ENCODE data around the gene MARK2. TPM values are rescaled to one million over a fixed set of nuclear protein-coding genes. Genes with fewer than 3 reads are reported as not detected.

The MARK2 gene
- total RNA-seq, 1 donor: 14.8 TPM

DNA sequence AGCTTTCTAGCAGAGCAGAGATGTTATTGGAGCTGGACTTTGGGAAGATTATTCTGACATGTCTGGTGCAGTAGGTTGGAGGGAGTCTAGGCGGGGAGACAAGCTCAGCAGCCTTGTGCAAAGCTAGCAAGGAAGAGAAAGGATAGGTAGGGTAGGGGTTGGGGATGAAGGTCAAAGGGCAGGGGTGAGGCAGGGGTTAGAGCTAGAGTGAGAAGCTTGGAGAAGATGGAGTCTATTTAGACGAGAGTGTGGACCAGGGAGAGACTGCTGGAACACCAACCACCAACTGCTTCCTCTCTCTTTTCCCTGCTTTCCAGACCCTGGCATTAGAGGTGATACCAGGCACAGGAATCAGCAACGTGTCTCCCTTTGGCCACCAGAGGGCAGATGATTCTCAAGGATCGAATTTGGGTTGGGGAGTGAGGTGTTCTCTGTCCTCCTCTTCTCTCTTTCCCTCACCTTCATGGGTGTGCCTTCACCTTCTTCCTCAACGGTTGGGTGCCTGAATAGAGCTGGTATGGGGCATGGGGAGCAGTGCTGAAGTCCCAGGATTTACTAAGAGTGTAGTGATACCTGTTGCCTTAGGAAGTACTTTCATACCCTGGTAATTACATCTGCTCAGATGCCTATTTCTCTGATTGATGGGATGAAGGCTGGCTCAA lies 1.8 kb upstream of the MARK2 start:
- H3K36me3 ChIP-seq (ENCODE audit: insufficient read depth, low read length): peaks cover under 1% of the 10 kb centered on the region
- H4K20me1 ChIP-seq (ENCODE audit: insufficient read depth, low read length): peaks cover 26% of the 10 kb centered on the region
- H3K4me2 ChIP-seq (ENCODE audit: insufficient read depth, low read length): no peak overlapping the region
- no peaks in the 10 kb centered on the region for H3K9me3 ChIP-seq (ENCODE audit: low read depth, low read length)
- no peak overlapping the region for H2AFZ ChIP-seq (ENCODE audit: low read length)
- peaks cover 35% of the 10 kb centered on the region for H3K79me2 ChIP-seq (ENCODE audit: insufficient read depth, low read length)
- DNase-seq (ENCODE audit: insufficient read length, low spot score, missing footprints): peak; percentile 96
- peak; percentile 91 for TF ChIP-seq CTCF (IDR thresholded peaks at IDR 0.05; ENCODE audit: extremely low read depth, low read depth, low read length)
- peaks cover 29% of the 10 kb centered on the region for H3K4me1 ChIP-seq (ENCODE audit: insufficient read depth, low read length)
- no peak overlapping the region for H3K4me3 ChIP-seq (ENCODE audit: insufficient read depth, low read length)
- H3K27ac ChIP-seq (ENCODE audit: low read depth, low read length): no peak overlapping the region
- no peaks in the 10 kb centered on the region for H3K27me3 ChIP-seq (ENCODE audit: insufficient read depth, low read length)

DNA sequence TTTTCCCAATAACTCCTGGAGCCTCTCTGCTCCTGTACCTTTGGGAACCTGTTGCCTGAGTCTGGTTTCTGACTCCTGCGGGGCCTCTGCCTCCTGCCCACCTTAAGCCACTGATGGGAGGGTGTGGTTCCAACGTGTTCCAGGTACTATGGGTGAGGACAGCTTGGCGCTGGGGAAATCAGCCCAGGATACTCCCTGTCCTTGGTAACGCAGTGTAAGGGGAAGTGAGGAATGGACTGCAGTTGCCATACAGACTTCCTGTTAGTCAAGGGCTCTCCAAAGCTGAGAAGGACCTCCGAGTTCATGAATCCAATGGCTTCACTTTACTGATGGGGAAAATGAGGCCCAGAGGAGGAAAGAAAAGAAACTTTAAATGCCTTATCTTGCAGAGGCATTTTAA lies 1.2 kb upstream of the MARK2 start:
- Histone ChIP-seq H2AFZ (ENCODE audit: low read length) (peak overlapping the region; percentile 93), H3K4me1 (ENCODE audit: insufficient read depth, low read length) (peaks cover 29% of the 10 kb centered on the region), H3K27me3 (ENCODE audit: insufficient read depth, low read length) (no peaks in the 10 kb centered on the region), H3K9me3 (ENCODE audit: low read depth, low read length) (no peaks in the 10 kb centered on the region), H3K4me3 (ENCODE audit: insufficient read depth, low read length) (no peak overlapping the region), H3K4me2 (ENCODE audit: insufficient read depth, low read length) (peak overlapping the region; percentile 93), H3K27ac (ENCODE audit: low read depth, low read length) (no peak overlapping the region), H4K20me1 (ENCODE audit: insufficient read depth, low read length) (peaks cover 31% of the 10 kb centered on the region), H3K36me3 (ENCODE audit: insufficient read depth, low read length) (peaks cover 4% of the 10 kb centered on the region), H3K79me2 (ENCODE audit: insufficient read depth, low read length) (peaks cover 41% of the 10 kb centered on the region)
- no peak for DNase-seq (ENCODE audit: insufficient read length, low spot score, missing footprints)
- no peak for TF ChIP-seq CTCF (IDR thresholded peaks at IDR 0.05; ENCODE audit: extremely low read depth, low read depth, low read length)

GRCh38 chr11:63838150-63838677 lies 696 bp upstream of the MARK2 start:
- Histone ChIP-seq H3K27ac (ENCODE audit: low read depth, low read length) (peak overlapping the region; percentile 69), H3K36me3 (ENCODE audit: insufficient read depth, low read length) (peaks cover 4% of the 10 kb centered on the region), H3K4me3 (ENCODE audit: insufficient read depth, low read length) (peak overlapping the region; percentile 91), H4K20me1 (ENCODE audit: insufficient read depth, low read length) (peaks cover 33% of the 10 kb centered on the region), H2AFZ (ENCODE audit: low read length) (peak overlapping the region; percentile 93), H3K27me3 (ENCODE audit: insufficient read depth, low read length) (no peaks in the 10 kb centered on the region), H3K79me2 (ENCODE audit: insufficient read depth, low read length) (peaks cover 46% of the 10 kb centered on the region), H3K4me2 (ENCODE audit: insufficient read depth, low read length) (peak overlapping the region; percentile 93), H3K9me3 (ENCODE audit: low read depth, low read length) (no peaks in the 10 kb centered on the region), H3K4me1 (ENCODE audit: insufficient read depth, low read length) (peaks cover 29% of the 10 kb centered on the region)
- TF ChIP-seq CTCF (IDR thresholded peaks at IDR 0.05; ENCODE audit: extremely low read depth, low read depth, low read length): no peak
- no peak for DNase-seq (ENCODE audit: insufficient read length, low spot score, missing footprints)

GRCh38 chr11:63839508-63840355 lies 822 bp downstream of the MARK2 start:
- H3K4me1 ChIP-seq (ENCODE audit: insufficient read depth, low read length): peaks cover 30% of the 10 kb centered on the region
- H3K4me3 ChIP-seq (ENCODE audit: insufficient read depth, low read length): peak overlapping the region; percentile 91
- DNase-seq (ENCODE audit: insufficient read length, low spot score, missing footprints): peak; percentile 82
- H3K79me2 ChIP-seq (ENCODE audit: insufficient read depth, low read length): peaks cover 61% of the 10 kb centered on the region
- H3K27ac ChIP-seq (ENCODE audit: low read depth, low read length): peak overlapping the region; percentile 52
- peak overlapping the region; percentile 30 for H2AFZ ChIP-seq (ENCODE audit: low read length)
- TF ChIP-seq CTCF (IDR thresholded peaks at IDR 0.05; ENCODE audit: extremely low read depth, low read depth, low read length): no peak
- H3K36me3 ChIP-seq (ENCODE audit: insufficient read depth, low read length): peaks cover 4% of the 10 kb centered on the region
- H3K27me3 ChIP-seq (ENCODE audit: insufficient read depth, low read length): no peaks in the 10 kb centered on the region
- H4K20me1 ChIP-seq (ENCODE audit: insufficient read depth, low read length): peaks cover 43% of the 10 kb centered on the region
- H3K9me3 ChIP-seq (ENCODE audit: low read depth, low read length): no peaks in the 10 kb centered on the region
- peak overlapping the region; percentile 93 for H3K4me2 ChIP-seq (ENCODE audit: insufficient read depth, low read length)
